ENCODE data around the gene SLC37A4. TPM values are rescaled to one million over a fixed set of nuclear protein-coding genes. Genes with fewer than 3 reads are reported as not detected.
"Not testable (repeated sequence)": the region's sequence is repeated elsewhere in the genome, so short reads cannot be mapped to it uniquely, and the experiment has no call there.

Gene SLC37A4
- total and polyA plus RNA-seq, 10 of the 15 experiments (the other 5 are each of a cell fraction or from before 2014, with no cell fraction given), result 11.6 to 29.7 (median 20.4) TPM

- TF ChIP-seq, protein P1, sequence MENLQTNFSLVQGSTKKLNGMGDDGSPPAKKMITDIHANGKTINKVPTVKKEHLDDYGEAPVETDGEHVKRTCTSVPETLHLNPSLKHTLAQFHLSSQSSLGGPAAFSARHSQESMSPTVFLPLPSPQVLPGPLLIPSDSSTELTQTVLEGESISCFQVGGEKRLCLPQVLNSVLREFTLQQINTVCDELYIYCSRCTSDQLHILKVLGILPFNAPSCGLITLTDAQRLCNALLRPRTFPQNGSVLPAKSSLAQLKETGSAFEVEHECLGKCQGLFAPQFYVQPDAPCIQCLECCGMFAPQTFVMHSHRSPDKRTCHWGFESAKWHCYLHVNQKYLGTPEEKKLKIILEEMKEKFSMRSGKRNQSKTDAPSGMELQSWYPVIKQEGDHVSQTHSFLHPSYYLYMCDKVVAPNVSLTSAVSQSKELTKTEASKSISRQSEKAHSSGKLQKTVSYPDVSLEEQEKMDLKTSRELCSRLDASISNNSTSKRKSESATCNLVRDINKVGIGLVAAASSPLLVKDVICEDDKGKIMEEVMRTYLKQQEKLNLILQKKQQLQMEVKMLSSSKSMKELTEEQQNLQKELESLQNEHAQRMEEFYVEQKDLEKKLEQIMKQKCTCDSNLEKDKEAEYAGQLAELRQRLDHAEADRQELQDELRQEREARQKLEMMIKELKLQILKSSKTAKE (IDR thresholded peaks at IDR 0.05; ENCODE audit: low read depth, poor library complexity, severe bottlenecking), result peak; percentile 48
- no peak for TF ChIP-seq ZZZ3 (IDR thresholded peaks at IDR 0.05; ENCODE audit: control insufficient read depth, insufficient read length, low read depth)
- TF ChIP-seq MXI1 (IDR thresholded peaks at IDR 0.05; ENCODE audit: low read depth, low read length), result no peak
- peak; percentile 74 for TF ChIP-seq JUNB (IDR thresholded peaks at IDR 0.05)
- 0 out of 2 replicates have a peak, but pooled peaks have one; percentile 7 for TF ChIP-seq RAD21 (IDR thresholded peaks at IDR 0.05; ENCODE audit: insufficient read depth, low read depth, low read length)
- TF ChIP-seq, protein P2, sequence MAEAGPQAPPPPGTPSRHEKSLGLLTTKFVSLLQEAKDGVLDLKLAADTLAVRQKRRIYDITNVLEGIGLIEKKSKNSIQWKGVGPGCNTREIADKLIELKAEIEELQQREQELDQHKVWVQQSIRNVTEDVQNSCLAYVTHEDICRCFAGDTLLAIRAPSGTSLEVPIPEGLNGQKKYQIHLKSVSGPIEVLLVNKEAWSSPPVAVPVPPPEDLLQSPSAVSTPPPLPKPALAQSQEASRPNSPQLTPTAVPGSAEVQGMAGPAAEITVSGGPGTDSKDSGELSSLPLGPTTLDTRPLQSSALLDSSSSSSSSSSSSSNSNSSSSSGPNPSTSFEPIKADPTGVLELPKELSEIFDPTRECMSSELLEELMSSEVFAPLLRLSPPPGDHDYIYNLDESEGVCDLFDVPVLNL (IDR thresholded peaks at IDR 0.05; ENCODE audit: low read depth, low read length), result no peak
- TF ChIP-seq PAX8 (IDR thresholded peaks at IDR 0.05), result no peak
- no peak for TF ChIP-seq ZNF384 (IDR thresholded peaks at IDR 0.05; ENCODE audit: borderline replicate concordance, low read depth, low read length)
- peak; percentile 50; the same call in 1 of the 2 replicates for TF ChIP-seq IKZF1 (conservative IDR thresholded peaks at IDR 0.05)
- TF ChIP-seq CTCF (IDR thresholded peaks at IDR 0.05 in 2 of 3, conservative IDR thresholded peaks at IDR 0.05 in 1 of 3; ENCODE audit: control insufficient read depth in 2 of 3, extremely low read depth in 1 of 3, insufficient read depth in 1 of 3, low read depth in 3 of 3, low read length in 3 of 3), result peak; percentile 22 to 46 (median 40); a peak in 5 of 6 replicates
- TF ChIP-seq HSF1 (IDR thresholded peaks at IDR 0.05; ENCODE audit: low read depth, low read length), result no peak
These were observed 33.6 kb downstream of the SLC37A4 start (continued) for GRCh38 chr11:118996926-118997626.

DNA sequence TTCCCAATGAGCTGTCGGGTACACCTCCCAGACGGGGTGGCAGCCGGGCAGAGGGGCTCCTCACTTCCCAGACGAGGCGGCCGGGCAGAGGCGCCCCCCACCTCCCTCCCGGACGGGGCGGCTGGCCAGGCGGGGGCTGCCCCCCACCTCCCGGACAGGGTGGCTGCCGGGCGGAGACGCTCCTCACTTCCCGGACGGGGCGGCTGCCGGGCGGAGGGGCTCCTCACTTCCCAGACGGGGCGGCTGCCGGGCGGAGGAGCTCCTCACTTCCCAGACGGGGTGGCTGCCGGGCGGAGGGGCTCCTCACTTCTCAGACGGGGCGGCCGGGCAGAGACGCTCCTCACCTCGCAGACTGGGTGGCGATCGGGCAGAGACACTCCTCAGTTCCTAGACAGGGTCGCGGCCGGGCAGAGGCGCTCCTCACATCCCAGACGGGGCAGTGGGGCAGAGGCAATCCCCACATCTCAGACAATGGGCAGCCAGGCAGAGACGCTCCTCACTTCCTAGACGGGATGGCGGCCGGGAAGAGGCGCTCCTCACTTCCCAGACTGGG, 39.1 kb downstream of the SLC37A4 start:
- RAD21 ChIA-PET (ENCODE audit: unreplicated experiment); H3K9me3 ChIP-seq (replicated peaks; ENCODE audit: control insufficient read depth, insufficient read depth, low read length); H3K4me2 ChIP-seq (ENCODE audit: control insufficient read depth, insufficient read depth); H3K36me3 ChIP-seq (ENCODE audit: control insufficient read depth in 2 of 2, insufficient read depth in 2 of 2, low read length in 1 of 2); in situ Hi-C loops (cut with MboI); intact Hi-C loops (cut with micrococcal nuclease; ENCODE audit: unreplicated experiment); H3K79me2 ChIP-seq (ENCODE audit: control insufficient read depth, insufficient read depth, low read length); H3K4me3 ChIP-seq; H4K20me1 ChIP-seq (ENCODE audit: control insufficient read depth, insufficient read depth); SMC1A ChIA-PET (ENCODE audit: uncharacterized antibody, unreplicated experiment); BruUV-seq (replicated peaks); POLR2A ChIA-PET; DNase-seq (ENCODE audit: low read depth, low spot score); ATAC-seq; H3K9ac ChIP-seq (ENCODE audit: control insufficient read depth, insufficient read depth, low read length); H2AFZ ChIP-seq (ENCODE audit: control insufficient read depth, low read depth, low read length); FAIRE-seq; H3K27me3 ChIP-seq (replicated peaks in 1 of 2; ENCODE audit: control insufficient read depth in 2 of 2, insufficient read depth in 2 of 2, low read length in 1 of 2); H3K27ac ChIP-seq (ENCODE audit: control insufficient read depth, insufficient read depth); H3K4me1 ChIP-seq (ENCODE audit: control insufficient read depth, insufficient read depth, low read length): not testable (repeated sequence)
- CTCF ChIA-PET, result interaction anchor here (0.6 kb wide), 1 partner anchor 354 kb away, joined by 3 read pairs; no protein-coding TSS in a partner anchor
- 98% methylated on average over 19 of the region's 44 CpGs for WGBS (ENCODE audit: insufficient coverage, insufficient replicate concordance, low lambda C conversion rate, missing lambda C conversion rate)
